Breast epithelium (tissue), 4 donors: ENCODE measurements around the gene STAM. TPM values are rescaled to one million over a fixed set of nuclear protein-coding genes. Genes with fewer than 3 reads are reported as not detected.

ENCODE experiments used
- DNase-seq, 2 donors: peaks; one replicate each; pipeline ENCODE4 v3.0.0-alpha.2; 2019; ENCODE audit warnings: low spot score in 2 of 2
- H3K27ac ChIP-seq, 2 donors: fragments of 200-600 bp; sonication (generic) in 1 of 2; one replicate each; pipeline ENCODE4 v1.5.1; 2016 to 2019; ENCODE audit warnings: mild to moderate bottlenecking in 1 of 2
- H3K27me3 ChIP-seq, 2 donors: fragments of 200-600 bp; sonication (generic) in 1 of 2; one replicate each; pipeline versions ENCODE4 v1.5.1 to v1.6.0; 2017 to 2019; ENCODE audit warnings: control low read depth in 1 of 2, mild to moderate bottlenecking in 1 of 2
- H3K36me3 ChIP-seq: fragments of 200-600 bp; one replicate; pipeline ENCODE4 v1.5.1; 2019
- H3K4me1 ChIP-seq, 2 donors: fragments of 200-600 bp; sonication (generic); one replicate each; pipeline ENCODE4 v1.5.1; 2016 to 2019; ENCODE audit warnings: control low read depth in 1 of 2
- H3K4me3 ChIP-seq, 3 donors: fragments of 200-600 bp; sonication (generic); 1 replicate in 2 of 3; 2 replicates in 1 of 3; pipeline ENCODE4 v1.5.1; 2016 to 2019; ENCODE audit warnings: mild to moderate bottlenecking in 3 of 3, moderate library complexity in 2 of 3
- H3K9me3 ChIP-seq, 2 donors: fragments of 200-600 bp; sonication (generic) in 1 of 2; one replicate each; pipeline ENCODE4 v1.5.1; 2016 to 2019; ENCODE audit warnings: control low read depth in 1 of 2
- CTCF ChIP-seq, 3 donors: fragments of 450-650 bp; IDR thresholded peaks; one replicate each; pipeline ENCODE4 v1.5.1; 2016 to 2017; ENCODE audit warnings: antibody characterized with exemption in 3 of 3, mild to moderate bottlenecking in 3 of 3, moderate library complexity in 3 of 3
- POLR2A ChIP-seq: fragments of 450-650 bp; IDR thresholded peaks from one replicate; pipeline ENCODE4 v1.6.1; 2016; ENCODE audit warnings: antibody characterized with exemption, mild to moderate bottlenecking, moderate library complexity
- POLR2AphosphoS5 ChIP-seq, 3 donors: sonication (generic); formaldehyde crosslinking; IDR thresholded peaks; one replicate each; pipeline ENCODE4 v1.6.1; 2017; ENCODE audit warnings: antibody characterized with exemption in 3 of 3
- intact Hi-C: fragments of 100-400 bp; cut with DNase I; formaldehyde crosslinking; loops from one replicate; pipeline ENCODE4 v1.15.1; 2023; ENCODE audit warnings: low total_unique reads
- total RNA-seq, 3 donors: library from RNA; depleted of rRNA; stranded (reverse); fragments of >200 nt; gene quantifications; one replicate each; pipeline ENCODE4 v1.1.0, GENCODE V29; 2016

Gene STAM
- total RNA-seq, 3 donors from 2014 or later = 19.0 to 25.2 (median 22.7) TPM

- no peak for DNase-seq
- no peaks in the 10 kb centered on the region for H3K4me1 ChIP-seq
- H3K9me3 ChIP-seq = no peaks in the 10 kb centered on the region
- H3K36me3 ChIP-seq = no peaks in the 10 kb centered on the region
- no peak overlapping the region for H3K4me3 ChIP-seq
- TF ChIP-seq CTCF (IDR thresholded peaks at IDR 0.05) = no peak
- no peak for TF ChIP-seq POLR2A
- TF ChIP-seq POLR2AphosphoS5 (IDR thresholded peaks at IDR 0.05) = no peak
- no peak overlapping the region for H3K27ac ChIP-seq
- no peaks in the 10 kb centered on the region for H3K27me3 ChIP-seq
- intact Hi-C loops = no loop called here
Measured at GRCh38 chr10:17607060-17607459, 36.9 kb upstream of the STAM start.

GRCh38 chr10:17607603-17608332 is 36.2 kb upstream of the STAM start:
- Histone ChIP-seq H3K4me3 (no peak overlapping the region), H3K27ac (no peak overlapping the region), H3K9me3 (no peaks in the 10 kb centered on the region), H3K4me1 (no peaks in the 10 kb centered on the region), H3K36me3 (no peaks in the 10 kb centered on the region), H3K27me3 (no peaks in the 10 kb centered on the region)
- DNase-seq = no peak
- intact Hi-C loops = no loop called here
- no peak for TF ChIP-seq POLR2A
- peak; percentile 42 to 79 (median 78) for TF ChIP-seq CTCF (IDR thresholded peaks at IDR 0.05)
- no peak for TF ChIP-seq POLR2AphosphoS5 (IDR thresholded peaks at IDR 0.05)

- no peak for TF ChIP-seq POLR2A
- no peak for TF ChIP-seq CTCF (IDR thresholded peaks at IDR 0.05)
- TF ChIP-seq POLR2AphosphoS5 (IDR thresholded peaks at IDR 0.05) = no peak
- DNase-seq = no peak
- no peak overlapping the region for H3K27ac ChIP-seq
- no peaks in the 10 kb centered on the region for H3K27me3 ChIP-seq
- no peak overlapping the region for H3K4me3 ChIP-seq
- no peaks in the 10 kb centered on the region for H3K4me1 ChIP-seq
- no peaks in the 10 kb centered on the region for H3K9me3 ChIP-seq
- intact Hi-C loops = loop anchor here (10.0 kb wide), 1 partner anchor 125 kb away; no protein-coding TSS in a partner anchor
- no peaks in the 10 kb centered on the region for H3K36me3 ChIP-seq
Measured at GRCh38 chr10:17609523-17610079, 34.4 kb upstream of the STAM start.

- H3K36me3 ChIP-seq = no peaks in the 10 kb centered on the region
- intact Hi-C loops = loop anchor here (10.0 kb wide), 1 partner anchor 118 kb away; no protein-coding TSS in a partner anchor
- no peaks in the 10 kb centered on the region for H3K27me3 ChIP-seq
- H3K4me1 ChIP-seq = no peaks in the 10 kb centered on the region
- peak overlapping the region; percentile 71 to 88 (median 86) for H3K4me3 ChIP-seq
- H3K9me3 ChIP-seq = no peaks in the 10 kb centered on the region
- TF ChIP-seq POLR2A = no peak
- TF ChIP-seq POLR2AphosphoS5 (IDR thresholded peaks at IDR 0.05) = no peak
- TF ChIP-seq CTCF (IDR thresholded peaks at IDR 0.05) = no peak
- H3K27ac ChIP-seq = peak overlapping the region; percentile 64 to 80
- peak; percentile 52 to 67 for DNase-seq
Measured at GRCh38 chr10:17616403-17617030, 27.4 kb upstream of the STAM start.
